Stimulated activated effector memory CD8-positive, alpha-beta T cell treated with anti-CD3 and anti-CD28 coated beads, Interleukin-12 subunit alpha, Interleukin-12 subunit beta, amount 100 ng/mL, for 72 hours (primary cell): Measurements from ENCODE around the gene KCTD16.

ENCODE experiments used
- ATAC-seq: fragments of 150-1000 bp; cut with Tn5 transposase; 2 replicates; pipeline ENCODE4 v1.10.0; 2021
- DNase-seq, 2 donors: peaks; one replicate each; pipeline ENCODE4 v3.0.0; 2021 to 2022; ENCODE audit warnings: low spot score in 2 of 2
- H3K27ac Mint-ChIP-seq: one replicate; pipeline ENCODE4 v1.8.0; 2022; ENCODE audit warnings: mild to moderate bottlenecking, mixed read lengths
- H3K36me3 Mint-ChIP-seq: one replicate; pipeline ENCODE4 v1.8.0; 2022; ENCODE audit warnings: mild to moderate bottlenecking, mixed read lengths
- H3K4me1 Mint-ChIP-seq: one replicate; pipeline ENCODE4 v1.8.0; 2022; ENCODE audit warnings: mixed read lengths
- H3K4me3 Mint-ChIP-seq: one replicate; pipeline ENCODE4 v1.8.0; 2022; ENCODE audit warnings: mild to moderate bottlenecking, mixed read lengths
- H3K9me3 Mint-ChIP-seq: one replicate; pipeline ENCODE4 v1.8.0; 2022; ENCODE audit warnings: mixed read lengths

Gene KCTD16

DNA sequence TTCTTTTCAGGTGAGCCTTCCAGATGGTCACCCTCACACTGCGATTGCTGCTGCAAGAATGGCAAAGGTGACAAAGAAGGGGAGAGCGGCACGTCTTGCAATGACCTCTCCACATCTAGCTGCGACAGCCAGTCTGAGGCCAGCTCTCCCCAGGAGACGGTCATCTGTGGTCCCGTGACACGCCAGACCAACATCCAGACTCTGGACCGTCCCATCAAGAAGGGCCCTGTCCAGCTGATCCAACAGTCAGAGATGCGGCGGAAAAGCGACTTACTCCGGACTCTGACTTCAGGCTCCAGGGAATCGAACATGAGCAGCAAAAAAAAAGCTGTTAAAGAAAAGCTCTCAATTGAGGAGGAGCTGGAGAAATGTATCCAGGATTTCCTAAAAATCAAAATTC is 303.0 kb downstream of the KCTD16 start:
- Mint-ChIP-seq H3K27ac (no peak overlapping the region), H3K4me3 (no peak overlapping the region), H3K36me3 (no peaks in the 10 kb centered on the region), H3K9me3 (no peaks in the 10 kb centered on the region), H3K4me1 (no peaks in the 10 kb centered on the region)
- no peak for DNase-seq
- ATAC-seq, result no peak

DNA sequence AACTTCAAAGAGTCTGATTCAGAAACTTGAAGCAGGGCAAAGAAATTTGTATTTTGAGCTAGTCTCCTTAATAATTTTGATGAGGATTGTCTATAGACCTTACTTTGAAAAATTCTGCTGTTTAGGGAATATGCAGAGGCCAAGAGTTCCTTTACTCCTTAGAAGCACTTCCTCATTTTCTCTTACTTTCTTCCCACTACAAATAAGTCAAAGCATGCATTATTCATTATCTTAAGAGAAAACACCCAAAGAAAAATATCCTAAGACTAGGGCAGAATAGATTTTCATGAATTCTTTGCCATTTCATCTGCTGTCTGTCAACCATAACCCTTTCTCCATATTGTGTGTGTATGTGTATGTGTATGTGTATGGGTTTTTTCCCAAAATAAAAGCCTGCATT is 307.9 kb downstream of the KCTD16 start:
- Mint-ChIP-seq H3K4me1 (no peaks in the 10 kb centered on the region), H3K36me3 (no peaks in the 10 kb centered on the region), H3K4me3 (no peak overlapping the region), H3K27ac (no peak overlapping the region), H3K9me3 (peaks cover 2% of the 10 kb centered on the region)
- ATAC-seq, result no peak
- no peak for DNase-seq

DNA sequence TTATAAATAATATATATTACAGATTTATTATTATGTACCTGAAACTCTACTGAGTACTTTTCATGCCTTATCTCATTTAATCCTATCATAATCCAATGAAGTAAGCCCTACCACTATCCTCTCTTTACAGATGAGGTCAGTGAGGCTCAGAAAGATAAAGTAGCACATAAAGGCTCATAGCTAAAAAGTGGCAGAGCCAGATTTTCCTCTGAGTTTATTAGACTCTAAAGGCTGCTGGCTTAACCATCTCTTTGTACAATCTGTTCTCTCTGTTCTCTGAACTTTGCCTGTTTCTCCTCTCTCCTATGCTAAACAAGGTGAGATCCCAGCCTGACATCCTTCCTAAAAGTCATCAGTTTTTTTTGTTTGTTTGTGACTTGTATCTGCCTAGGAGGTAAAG is 311.2 kb downstream of the KCTD16 start:
- H3K9me3 Mint-ChIP-seq, result peaks cover 2% of the 10 kb centered on the region
- no peak overlapping the region for H3K4me3 Mint-ChIP-seq

DNA sequence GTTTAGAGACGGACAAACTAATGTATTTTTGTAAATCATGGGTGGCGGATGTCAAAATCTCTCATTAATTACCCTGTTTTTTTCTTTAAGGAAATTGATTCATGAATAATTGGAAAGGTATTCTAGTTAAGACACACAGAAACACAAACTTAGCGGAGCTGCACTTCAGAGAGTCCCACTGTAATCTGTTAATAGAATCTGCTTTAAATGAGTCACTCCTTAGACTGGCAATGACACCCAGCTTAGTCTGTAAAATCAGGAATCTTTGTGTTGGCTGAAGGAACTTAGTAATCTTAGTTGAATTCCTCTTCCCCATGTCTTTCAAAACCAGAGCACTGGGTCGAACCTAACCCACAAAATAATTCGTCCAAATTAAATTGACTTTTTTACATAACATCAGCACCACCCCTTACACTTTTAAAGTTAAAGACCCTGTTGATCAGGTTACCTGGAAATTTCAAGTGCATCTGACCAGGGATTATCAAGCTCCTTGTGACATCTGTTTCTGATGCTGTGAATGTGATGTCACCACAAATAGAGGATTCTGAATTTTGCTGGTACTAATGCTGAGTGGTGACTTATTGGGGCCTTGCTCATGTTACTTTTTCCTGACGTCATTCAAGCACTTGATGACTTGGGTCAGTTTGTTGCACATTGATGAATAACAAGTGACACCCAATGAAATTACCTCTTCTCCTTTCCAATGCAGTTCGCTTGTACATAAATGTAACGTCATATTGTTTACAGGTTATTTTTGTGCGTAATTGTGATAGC is 313.6 kb downstream of the KCTD16 start:
- H3K9me3 Mint-ChIP-seq, result peaks cover 6% of the 10 kb centered on the region
- H3K27ac Mint-ChIP-seq, result no peak overlapping the region
- ATAC-seq, result no peak
- H3K36me3 Mint-ChIP-seq, result no peaks in the 10 kb centered on the region
- H3K4me1 Mint-ChIP-seq, result no peaks in the 10 kb centered on the region
- no peak overlapping the region for H3K4me3 Mint-ChIP-seq
- DNase-seq, result no peak

More for the DNA sequence above, 311.2 kb downstream of the KCTD16 start:
- H3K4me1 Mint-ChIP-seq, result no peaks in the 10 kb centered on the region
- DNase-seq (no peak), ATAC-seq (no peak)
- H3K27ac Mint-ChIP-seq, result no peak overlapping the region
- no peaks in the 10 kb centered on the region for H3K36me3 Mint-ChIP-seq

DNA sequence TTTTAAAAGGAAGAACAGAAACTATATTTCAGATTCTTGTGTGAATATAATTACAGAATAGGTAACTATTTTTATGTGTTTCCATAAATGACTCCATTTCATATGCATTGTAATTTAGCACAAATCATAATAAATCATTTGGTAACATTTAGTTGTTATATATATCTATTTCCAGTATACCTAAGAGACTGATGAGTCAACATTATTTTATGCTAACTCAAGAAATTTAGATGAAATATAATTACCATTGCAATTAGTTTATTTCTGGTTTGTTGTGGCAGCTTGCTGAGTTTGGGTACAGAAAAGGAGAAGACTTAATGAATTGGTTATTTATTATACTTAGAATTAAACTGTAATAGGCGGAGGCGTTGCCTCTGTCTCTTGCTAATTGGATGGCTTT is 314.9 kb downstream of the KCTD16 start:
- Mint-ChIP-seq H3K36me3 (no peaks in the 10 kb centered on the region), H3K4me1 (no peaks in the 10 kb centered on the region), H3K9me3 (peaks cover 9% of the 10 kb centered on the region), H3K4me3 (no peak overlapping the region), H3K27ac (no peak overlapping the region)
- DNase-seq (no peak), ATAC-seq (no peak)

DNA sequence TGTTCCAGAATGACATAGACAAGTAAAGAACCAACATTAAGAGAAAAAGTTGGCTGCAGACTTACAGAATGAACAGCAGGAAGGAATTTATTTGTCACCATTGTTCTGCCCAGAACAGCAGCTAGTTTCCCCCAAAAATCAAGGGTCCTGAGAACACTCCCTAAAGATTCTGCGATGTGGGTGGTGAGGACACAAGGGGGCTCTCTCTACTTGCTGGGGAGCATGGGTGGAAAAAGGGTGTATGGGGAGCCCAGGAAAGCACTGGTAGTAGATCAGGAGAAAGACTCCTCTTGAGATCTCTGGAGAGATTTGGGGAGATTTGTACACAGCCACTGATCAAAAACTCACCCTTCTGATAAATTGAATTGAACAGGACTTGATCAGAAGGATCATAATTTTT is 316.5 kb downstream of the KCTD16 start:
- Mint-ChIP-seq H3K36me3 (no peaks in the 10 kb centered on the region), H3K27ac (no peak overlapping the region), H3K4me1 (no peaks in the 10 kb centered on the region), H3K9me3 (peaks cover 16% of the 10 kb centered on the region), H3K4me3 (no peak overlapping the region)
- DNase-seq, result no peak
- ATAC-seq, result no peak

DNA sequence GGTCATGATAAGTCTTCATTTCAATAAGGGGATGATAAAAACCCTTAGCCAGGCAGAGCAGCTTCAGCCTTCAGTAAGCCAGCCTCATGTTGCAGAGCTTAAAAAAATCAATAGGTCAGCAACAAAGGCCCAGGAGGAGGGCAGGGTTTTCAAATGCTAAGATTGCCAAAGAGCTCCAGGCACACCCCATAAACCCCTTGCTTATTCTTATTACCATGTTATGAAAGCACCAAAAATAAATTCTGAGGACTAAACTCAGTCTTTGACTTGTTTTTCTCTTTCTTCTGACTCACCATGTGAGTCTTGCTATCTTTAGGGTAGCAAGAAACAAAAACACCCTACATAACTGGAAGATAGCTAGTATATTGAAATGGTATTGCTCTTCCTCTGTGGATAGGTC is 317.1 kb downstream of the KCTD16 start:
- Mint-ChIP-seq H3K36me3 (no peaks in the 10 kb centered on the region), H3K27ac (no peak overlapping the region), H3K4me1 (no peaks in the 10 kb centered on the region), H3K9me3 (peaks cover 16% of the 10 kb centered on the region), H3K4me3 (no peak overlapping the region)
- DNase-seq (no peak), ATAC-seq (no peak)

DNA sequence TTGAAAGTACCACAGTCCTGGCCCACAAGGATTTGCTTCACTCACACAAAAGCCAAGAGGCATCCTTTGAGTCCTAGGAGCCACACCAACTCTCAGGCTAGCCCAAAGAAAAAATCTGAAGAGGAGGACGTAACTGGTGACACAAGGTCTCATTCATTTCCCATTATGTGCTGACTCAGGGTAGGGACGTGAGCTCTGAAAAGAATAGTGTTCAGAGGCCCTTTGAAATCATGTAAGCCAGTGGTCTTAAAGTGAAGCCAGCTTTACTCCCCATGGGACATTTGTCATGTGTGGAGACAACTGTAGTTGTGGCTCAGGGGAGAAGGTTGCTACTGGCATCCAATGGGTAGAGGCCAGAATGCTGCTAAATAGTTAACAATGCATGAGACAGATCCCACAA is 332.4 kb downstream of the KCTD16 start:
- Mint-ChIP-seq H3K4me3 (no peak overlapping the region), H3K36me3 (no peaks in the 10 kb centered on the region), H3K9me3 (peaks cover 8% of the 10 kb centered on the region), H3K27ac (no peak overlapping the region), H3K4me1 (no peaks in the 10 kb centered on the region)
- DNase-seq (no peak), ATAC-seq (no peak)

DNA sequence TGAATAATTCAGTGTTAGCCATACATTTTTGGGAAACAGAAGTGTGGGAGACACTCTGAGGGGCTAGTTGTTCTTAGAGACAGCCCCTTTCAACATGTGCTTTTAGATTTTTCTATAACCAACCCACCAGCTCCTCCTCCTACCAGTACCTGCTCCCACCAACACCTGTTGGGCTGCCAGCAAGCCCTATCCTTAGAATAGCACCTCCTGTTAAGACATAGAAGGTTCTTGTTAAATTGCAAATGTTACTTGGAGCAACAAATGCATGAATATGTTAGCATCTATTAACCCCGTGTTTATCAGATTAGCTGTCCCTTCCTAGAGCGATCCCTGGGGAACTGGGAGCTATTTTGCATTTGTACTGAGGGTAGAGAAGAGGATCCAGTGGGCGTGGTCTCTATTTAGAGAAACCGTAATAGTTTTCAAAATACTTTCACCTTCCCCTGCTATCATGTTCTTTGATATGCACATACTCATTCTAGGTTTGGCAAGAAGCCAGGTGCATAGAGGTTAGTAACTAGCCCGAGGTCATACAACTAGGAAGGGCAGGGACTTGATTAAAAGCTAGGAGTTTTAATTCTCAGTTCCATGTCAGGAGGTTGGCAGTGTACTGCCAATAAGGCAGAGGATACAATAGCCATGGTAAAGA is 334.4 kb downstream of the KCTD16 start:
- H3K9me3 Mint-ChIP-seq, result peaks cover 6% of the 10 kb centered on the region

DNA sequence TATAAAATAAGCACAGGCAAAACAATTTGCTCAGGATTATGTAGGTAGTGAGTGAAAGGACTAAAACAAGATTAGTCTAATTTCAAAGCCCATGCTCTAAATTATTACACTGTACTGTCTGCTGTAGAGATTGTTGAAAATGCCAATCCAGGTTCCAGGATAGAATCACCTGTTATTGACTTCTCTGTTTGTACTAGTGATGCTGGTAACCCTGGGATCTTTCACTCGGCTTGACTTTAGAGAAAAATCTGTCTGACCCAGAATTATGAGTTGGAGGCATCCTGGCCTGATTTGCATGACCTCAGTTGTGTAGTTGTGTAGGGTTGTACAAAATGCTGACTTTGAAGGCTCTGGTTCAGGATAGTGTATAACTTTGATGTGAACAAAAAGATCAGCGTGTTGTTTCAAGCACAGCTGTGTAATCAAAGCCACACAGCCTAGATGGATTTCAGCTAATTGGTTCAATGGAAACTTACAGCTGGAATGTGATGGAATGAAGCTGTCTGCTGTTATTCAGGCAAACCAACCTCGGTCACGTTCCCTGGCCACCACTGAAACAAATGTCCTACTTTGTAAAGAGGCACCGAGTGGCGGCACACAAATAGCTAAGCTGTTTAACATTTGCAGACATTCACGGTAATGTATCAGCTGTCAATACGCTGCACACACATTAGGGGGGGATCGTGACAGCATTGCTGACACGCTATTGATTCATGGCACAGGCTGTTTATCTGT is 340.3 kb downstream of the KCTD16 start:
- H3K27ac Mint-ChIP-seq, result no peak overlapping the region
- ATAC-seq, result no peak
- no peak for DNase-seq
- H3K4me3 Mint-ChIP-seq, result no peak overlapping the region
- H3K9me3 Mint-ChIP-seq, result peaks cover 3% of the 10 kb centered on the region
- no peaks in the 10 kb centered on the region for H3K36me3 Mint-ChIP-seq
- H3K4me1 Mint-ChIP-seq, result no peaks in the 10 kb centered on the region

More for the DNA sequence above, 334.4 kb downstream of the KCTD16 start:
- Mint-ChIP-seq H3K27ac (no peak overlapping the region), H3K4me3 (no peak overlapping the region), H3K36me3 (no peaks in the 10 kb centered on the region), H3K4me1 (no peaks in the 10 kb centered on the region)
- ATAC-seq (no peak), DNase-seq (no peak)

DNA sequence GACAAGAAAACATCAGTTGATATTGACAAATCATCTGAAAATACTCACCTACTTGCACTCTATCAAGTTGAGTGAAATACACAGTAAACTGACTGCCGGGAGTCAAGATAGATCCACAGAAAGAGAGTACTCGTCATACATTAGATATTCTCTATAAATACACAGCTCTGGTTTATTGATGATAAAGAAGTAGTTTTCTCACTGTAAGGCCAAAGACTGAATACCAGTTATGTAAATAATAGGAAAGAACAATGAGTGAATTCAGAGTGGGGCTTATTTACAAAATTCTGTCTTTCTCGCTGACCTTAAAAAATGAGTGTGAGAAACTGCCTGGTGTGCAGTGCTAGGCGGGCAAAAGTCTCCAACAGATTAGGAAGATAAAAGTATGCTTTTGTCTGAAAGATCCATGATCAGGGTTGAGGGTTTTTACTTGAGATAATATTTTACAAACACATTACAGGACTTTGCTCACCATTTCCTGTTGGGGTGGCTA is 341.0 kb downstream of the KCTD16 start:
- Mint-ChIP-seq H3K27ac (no peak overlapping the region), H3K9me3 (peaks cover 3% of the 10 kb centered on the region), H3K4me3 (no peak overlapping the region), H3K36me3 (no peaks in the 10 kb centered on the region), H3K4me1 (no peaks in the 10 kb centered on the region)
- DNase-seq, result no peak
- ATAC-seq, result no peak

DNA sequence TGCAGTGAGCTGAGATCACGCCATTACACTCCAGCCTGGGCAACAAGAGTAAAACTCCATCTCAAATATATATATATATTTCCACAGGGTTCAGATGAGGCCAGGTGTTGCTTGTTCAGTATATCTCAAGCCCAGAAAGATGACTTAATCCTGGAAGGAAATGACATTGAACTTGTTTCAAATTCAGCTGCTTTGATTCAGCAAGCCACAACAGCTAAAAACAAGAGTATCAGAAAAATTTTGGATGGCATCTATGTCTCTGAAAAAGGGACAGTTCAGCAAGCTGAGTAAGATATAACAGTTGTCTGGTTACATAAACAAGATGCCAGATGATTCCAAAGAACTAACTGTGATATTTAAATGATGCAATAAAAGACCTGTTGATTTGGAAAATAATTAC is 352.0 kb downstream of the KCTD16 start:
- Mint-ChIP-seq H3K9me3 (peaks cover 5% of the 10 kb centered on the region), H3K36me3 (no peaks in the 10 kb centered on the region), H3K4me3 (no peak overlapping the region), H3K4me1 (no peaks in the 10 kb centered on the region), H3K27ac (no peak overlapping the region)
- DNase-seq (no peak), ATAC-seq (no peak)

DNA sequence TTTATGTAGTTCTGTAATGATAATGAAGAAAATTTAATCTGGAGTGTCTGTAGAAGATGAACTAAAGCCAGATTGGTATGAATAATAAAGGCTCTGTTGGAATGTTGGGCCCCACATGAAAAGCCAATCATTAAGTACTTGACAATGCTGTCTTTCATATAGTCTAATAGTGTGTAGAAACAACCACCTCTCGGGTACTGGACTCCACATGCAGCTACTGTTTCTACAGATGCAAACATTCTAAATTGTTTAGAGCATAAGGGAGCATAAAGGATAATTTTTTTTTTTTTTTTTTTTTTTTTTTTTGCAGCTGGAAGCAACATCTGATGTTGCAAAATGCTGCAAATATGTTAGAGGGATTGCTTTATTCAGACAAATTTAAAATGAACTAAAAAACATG is 354.3 kb downstream of the KCTD16 start:
- Mint-ChIP-seq H3K36me3 (no peaks in the 10 kb centered on the region), H3K27ac (no peak overlapping the region), H3K4me3 (no peak overlapping the region), H3K4me1 (no peaks in the 10 kb centered on the region), H3K9me3 (peaks cover 14% of the 10 kb centered on the region)
- ATAC-seq (no peak), DNase-seq (no peak)

DNA sequence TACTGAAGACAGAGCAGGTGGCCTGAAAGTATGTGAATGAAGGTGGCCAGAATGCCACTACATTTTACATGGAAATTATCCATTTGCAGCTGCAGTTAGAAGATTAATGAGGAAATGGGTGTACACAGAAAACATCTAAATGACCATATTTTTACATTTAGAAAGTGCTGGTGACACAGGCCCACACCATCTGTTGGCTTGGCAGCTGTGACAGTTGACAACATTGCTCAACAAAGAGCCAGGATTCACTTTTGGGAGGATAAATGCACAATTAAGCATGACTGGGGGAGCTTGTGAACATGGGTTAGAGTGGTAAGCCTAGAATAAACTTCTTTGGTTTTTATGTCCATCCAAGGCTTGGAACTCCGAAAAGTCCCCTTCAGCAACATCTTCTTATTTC is 360.5 kb downstream of the KCTD16 start:
- peaks cover 16% of the 10 kb centered on the region for H3K9me3 Mint-ChIP-seq
- ATAC-seq (no peak), DNase-seq (no peak)

More for the DNA sequence above, 360.5 kb downstream of the KCTD16 start:
- Mint-ChIP-seq H3K4me1 (no peaks in the 10 kb centered on the region), H3K4me3 (no peak overlapping the region), H3K36me3 (no peaks in the 10 kb centered on the region), H3K27ac (no peak overlapping the region)
